GM19438 (cell line): ENCODE data around the gene CDK5RAP2.

ENCODE experiments used
- ATAC-seq: cut with Tn5 transposase; IDR thresholded peaks from one replicate; pipeline ENCODE4 v1.9.1; 2021; ENCODE audit warnings: low read depth; ENCODE audit not compliant: unreplicated experiment

The CDK5RAP2 gene

GRCh38 chr9:120593250-120593954 is 13.4 kb upstream of the CDK5RAP2 start:
- no peak for ATAC-seq

- no peak for ATAC-seq
Measured at GRCh38 chr9:120592210-120592609, 12.2 kb upstream of the CDK5RAP2 start.

- ATAC-seq, result no peak
Measured at GRCh38 chr9:120587328-120587727, 7.4 kb upstream of the CDK5RAP2 start.

- ATAC-seq, result no peak
Measured at GRCh38 chr9:120583958-120584369, 4.0 kb upstream of the CDK5RAP2 start.

- peak; percentile 49 for ATAC-seq
Measured at GRCh38 chr9:120579139-120580050, 572 bp downstream of the CDK5RAP2 start.

- ATAC-seq, result no peak
Measured at GRCh38 chr9:120574473-120574872, 5.5 kb downstream of the CDK5RAP2 start.

GRCh38 chr9:120572472-120572871 is 7.5 kb downstream of the CDK5RAP2 start:
- no peak for ATAC-seq

GRCh38 chr9:120571443-120572257 is 8.3 kb downstream of the CDK5RAP2 start:
- no peak for ATAC-seq

- no peak for ATAC-seq
Measured at GRCh38 chr9:120570296-120570695, 9.7 kb downstream of the CDK5RAP2 start.

GRCh38 chr9:120569556-120569955 is 10.4 kb downstream of the CDK5RAP2 start:
- no peak for ATAC-seq

- ATAC-seq, result no peak
Measured at GRCh38 chr9:120568816-120569215, 11.2 kb downstream of the CDK5RAP2 start.

GRCh38 chr9:120567874-120568273 is 12.1 kb downstream of the CDK5RAP2 start:
- ATAC-seq, result no peak

GRCh38 chr9:120567081-120567480 is 12.9 kb downstream of the CDK5RAP2 start:
- no peak for ATAC-seq

GRCh38 chr9:120564589-120564988 is 15.4 kb downstream of the CDK5RAP2 start:
- ATAC-seq, result no peak

- no peak for ATAC-seq
Measured at GRCh38 chr9:120562861-120563443, 17.0 kb downstream of the CDK5RAP2 start.

- ATAC-seq, result no peak
Measured at GRCh38 chr9:120561709-120562108, 18.3 kb downstream of the CDK5RAP2 start.

- ATAC-seq, result no peak
Measured at GRCh38 chr9:120559546-120559945, 20.4 kb downstream of the CDK5RAP2 start.

- ATAC-seq, result no peak
Measured at GRCh38 chr9:120558454-120558853, 21.5 kb downstream of the CDK5RAP2 start.

GRCh38 chr9:120557205-120557604 is 22.8 kb downstream of the CDK5RAP2 start:
- no peak for ATAC-seq

GRCh38 chr9:120556775-120557174 is 23.2 kb downstream of the CDK5RAP2 start:
- no peak for ATAC-seq
